HG03135 (cell line): ENCODE results near the gene SLC22A31.
"Not testable (repeated sequence)": the region's sequence is repeated elsewhere in the genome, so short reads cannot be mapped to it uniquely, and the experiment has no call there.

ENCODE experiments used
- ATAC-seq: cut with Tn5 transposase; IDR thresholded peaks from one replicate; pipeline ENCODE4 v1.9.1; 2021; ENCODE audit warnings: mild to moderate bottlenecking, moderate library complexity; ENCODE audit not compliant: unreplicated experiment

SLC22A31 gene

GRCh38 chr16:89167425-89167941, 32.9 kb downstream of the SLC22A31 start:
- no peak for ATAC-seq

DNA sequence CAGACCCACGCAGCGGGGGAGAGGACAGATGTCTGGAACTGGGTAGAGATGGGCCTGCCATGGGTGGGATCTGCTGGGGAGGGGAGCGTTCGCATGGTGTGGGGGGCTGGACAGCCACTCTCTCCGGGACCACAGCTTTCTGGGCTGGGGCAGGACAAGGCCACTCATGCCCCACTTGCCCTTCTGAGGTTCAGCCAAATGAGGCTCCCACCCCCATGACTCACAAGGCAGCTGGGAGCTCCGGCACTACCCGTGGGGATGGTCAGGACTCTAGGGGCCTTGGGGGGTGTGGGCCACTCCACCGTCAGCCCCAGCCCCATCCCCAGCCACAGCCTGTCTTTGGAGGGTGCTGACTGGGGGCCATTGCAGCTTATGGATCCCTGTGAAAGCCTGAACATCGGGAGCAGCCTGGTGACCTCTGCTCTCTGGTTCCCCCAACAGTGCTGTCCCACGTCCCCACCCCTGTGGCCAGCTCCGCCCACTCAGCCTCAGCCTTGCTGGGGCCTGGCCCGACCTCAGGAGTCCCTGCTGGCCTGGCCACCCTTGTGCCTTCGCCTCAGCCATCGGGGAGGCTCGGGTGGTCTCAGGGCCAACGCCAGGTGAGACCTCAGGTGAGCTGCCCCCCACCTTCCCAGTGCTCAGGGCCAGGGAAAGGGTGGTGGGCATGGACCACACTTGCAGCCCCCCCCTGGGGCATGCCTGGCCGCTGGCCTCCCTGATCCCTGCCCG, 33.5 kb downstream of the SLC22A31 start:
- ATAC-seq, result no peak

DNA sequence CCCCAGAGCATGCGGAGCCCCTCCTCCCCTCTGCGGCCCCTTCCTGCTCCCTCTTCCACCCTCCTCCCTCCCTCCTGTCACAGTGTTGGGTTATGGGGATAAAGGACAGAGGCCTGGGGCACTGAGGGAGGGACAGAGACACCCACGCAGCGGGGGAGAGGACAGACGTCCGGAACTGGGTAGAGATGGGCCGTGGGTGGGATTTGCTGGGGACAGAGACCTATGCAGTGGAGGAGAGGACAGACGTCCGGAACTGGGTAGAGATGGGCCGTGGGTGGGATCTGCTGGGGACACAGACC, 34.7 kb downstream of the SLC22A31 start:
- ATAC-seq, result not testable (repeated sequence)

- no peak for ATAC-seq
Measured at GRCh38 chr16:89164847-89165680, 35.3 kb downstream of the SLC22A31 start.

- no peak for ATAC-seq
Measured at GRCh38 chr16:89164436-89164835, 35.9 kb downstream of the SLC22A31 start.

GRCh38 chr16:89163297-89163696, 37.0 kb downstream of the SLC22A31 start:
- no peak for ATAC-seq

DNA sequence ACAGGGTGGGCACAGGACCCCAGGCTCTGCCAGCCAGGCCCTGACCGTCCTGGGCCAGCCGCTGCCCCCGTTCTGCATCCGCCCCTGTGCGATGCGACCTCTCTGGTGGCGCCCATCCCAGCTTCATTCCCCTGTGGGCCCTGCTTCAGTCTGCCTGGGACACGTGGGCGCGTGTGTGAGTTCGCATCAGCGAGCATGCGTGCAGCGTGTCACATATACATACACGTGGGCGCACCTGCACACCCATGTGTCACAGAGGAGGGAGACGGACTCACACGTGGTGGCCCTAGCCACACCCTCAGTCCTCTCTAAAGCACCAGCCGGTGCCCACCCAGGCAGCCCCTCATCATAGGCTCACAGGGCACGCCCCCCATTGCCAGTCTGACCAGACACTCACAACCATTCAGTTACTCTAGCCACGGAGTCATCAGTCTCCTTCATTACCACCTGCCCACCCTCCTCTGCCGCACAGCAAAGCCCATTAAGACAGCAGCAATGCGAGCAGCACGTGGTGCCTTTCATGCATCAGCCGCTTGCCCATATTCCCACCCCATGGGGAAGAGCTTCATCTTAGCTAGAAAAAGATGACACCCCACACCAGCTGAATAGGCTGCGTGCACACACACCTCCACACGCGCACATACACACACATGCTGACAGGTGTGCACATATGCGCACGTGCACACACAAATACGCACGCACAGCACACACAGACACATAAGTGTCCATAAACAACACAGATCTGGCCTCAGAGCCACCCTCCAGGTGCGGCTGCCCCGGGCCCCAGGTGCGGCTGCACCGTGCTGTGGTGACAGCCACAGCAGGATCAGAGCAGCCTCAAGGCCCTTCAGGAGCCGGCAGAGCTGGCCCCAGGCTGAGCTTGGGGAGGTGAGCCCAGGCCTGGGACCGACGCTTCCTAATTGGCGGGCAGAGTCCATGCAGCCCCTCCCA, 38.3 kb downstream of the SLC22A31 start:
- ATAC-seq, result no peak

DNA sequence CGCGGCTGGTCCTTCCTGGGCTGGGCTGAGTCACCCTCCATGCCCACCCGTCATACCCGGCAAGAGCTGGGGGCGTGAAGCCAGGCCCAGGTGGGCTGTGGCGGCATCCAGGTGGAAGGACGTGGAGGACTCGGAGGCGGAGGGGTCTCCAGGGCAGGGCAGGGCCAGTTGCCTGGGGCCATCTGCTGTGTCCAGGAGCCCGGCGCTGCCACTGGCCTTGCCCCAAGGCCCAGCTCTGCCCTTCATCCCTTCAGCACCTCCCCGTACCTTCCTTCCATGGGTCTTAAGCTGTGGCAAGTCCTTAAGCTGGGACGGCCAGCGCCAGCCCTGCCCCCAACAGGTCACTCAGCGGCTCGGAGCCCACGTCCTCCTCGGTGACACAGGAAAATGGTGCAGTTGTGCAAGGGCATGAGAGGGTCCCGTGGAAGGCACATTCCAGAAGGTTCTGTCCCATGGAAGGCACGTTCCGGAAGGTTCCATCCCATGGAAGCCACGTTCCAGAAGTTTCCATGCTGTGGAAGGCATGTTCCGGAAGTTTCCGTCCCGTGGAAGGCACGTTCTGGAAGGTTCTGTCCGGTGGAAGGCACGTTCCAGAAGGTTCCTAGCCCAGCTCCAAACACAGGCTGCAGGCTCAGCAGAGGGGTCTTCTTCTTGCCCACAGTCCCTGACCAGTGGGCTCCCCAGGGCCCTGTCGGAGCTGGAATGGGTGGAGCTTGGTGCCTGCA, 39.2 kb downstream of the SLC22A31 start:
- no peak for ATAC-seq

DNA sequence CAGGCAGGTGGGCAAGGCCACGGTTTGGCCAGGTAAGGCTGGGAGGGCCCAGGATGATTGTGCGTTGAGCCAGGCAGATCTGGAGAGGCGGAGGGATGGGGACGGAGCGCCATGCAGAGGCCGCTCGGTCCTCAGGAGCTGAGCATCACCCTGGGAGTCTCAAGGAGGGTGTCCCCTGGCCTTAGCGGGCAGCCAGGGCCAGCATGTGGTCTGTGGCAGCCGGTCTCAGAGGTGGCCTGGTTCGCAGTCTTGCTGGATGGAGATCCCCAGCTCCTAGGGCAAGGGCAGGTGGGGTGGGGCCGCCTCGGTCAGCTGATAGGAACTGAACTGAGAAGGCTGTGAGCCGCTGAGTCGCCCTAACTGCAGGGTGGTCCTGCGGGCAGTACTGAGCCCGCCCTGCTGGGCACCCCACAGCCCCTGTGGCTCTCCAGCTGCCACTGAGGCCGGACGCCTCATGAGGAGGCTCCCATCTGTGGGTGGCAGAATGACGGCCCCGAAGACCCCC, 40.4 kb downstream of the SLC22A31 start:
- ATAC-seq, result no peak

DNA sequence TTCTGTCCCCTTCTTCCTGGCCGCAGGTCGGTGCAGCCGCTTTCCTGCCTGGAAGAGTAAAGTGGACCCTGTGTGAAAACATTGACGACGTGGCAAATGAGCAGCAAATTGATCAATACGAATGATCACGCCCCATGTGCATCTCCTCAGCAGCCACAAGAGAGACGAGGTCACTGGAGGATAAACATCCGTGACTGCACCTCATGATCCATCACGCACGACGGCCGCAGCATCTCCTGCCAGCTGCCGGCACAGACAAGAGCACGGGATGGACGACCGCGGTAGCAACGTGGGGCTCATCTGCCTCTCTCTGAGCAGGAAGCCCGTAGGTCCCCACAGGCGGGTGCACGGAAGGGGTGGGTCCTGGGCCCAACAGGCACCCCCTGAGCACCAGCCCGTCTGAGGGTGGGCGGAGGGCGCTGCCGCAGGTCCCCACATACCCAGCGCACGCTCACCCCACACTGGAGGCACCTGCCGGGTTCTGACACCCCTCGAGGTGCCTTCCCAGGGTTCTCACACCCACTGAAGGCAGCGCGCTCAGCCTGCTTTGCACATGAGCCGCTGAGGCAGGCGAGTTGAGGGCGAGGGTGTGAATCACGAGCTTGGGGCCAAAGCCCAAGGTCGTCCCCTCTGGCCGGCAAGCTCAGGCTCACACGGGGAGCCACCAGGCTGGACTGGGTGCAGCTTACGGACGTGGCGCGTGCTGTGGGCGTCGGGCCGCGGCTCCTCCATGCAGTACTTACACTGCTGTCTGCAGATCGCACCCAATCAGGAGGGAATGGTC, 41.1 kb downstream of the SLC22A31 start:
- no peak for ATAC-seq

- ATAC-seq, result no peak
Measured at GRCh38 chr16:89157778-89158177, 42.6 kb downstream of the SLC22A31 start.

GRCh38 chr16:89156740-89157645, 43.3 kb downstream of the SLC22A31 start:
- ATAC-seq, result no peak

- no peak for ATAC-seq
Measured at GRCh38 chr16:89155851-89156739, 44.2 kb downstream of the SLC22A31 start.

DNA sequence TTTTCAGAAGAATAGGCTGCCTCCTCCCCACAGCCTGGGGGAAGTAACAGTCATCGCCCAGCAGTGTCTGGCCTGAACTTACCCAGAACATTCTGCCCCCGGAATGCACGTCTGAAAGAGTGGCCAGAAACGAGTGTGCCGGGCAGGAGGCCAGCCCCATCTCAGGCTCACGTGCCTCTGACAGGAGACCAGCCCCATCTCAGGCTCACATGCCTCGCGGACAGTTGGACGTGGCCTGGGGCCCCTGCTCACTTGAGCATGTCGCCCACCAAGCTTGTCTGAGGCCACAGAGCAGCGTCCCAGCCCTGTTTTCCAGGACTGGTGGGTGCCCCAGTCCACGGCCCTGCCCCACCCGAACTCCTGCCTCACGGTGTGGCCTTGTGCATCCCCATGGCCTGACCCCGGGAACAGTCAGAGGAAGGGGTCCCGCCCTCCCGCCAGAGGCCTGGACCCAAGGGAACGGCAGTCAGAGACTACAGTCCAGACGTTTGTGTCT, 45.1 kb downstream of the SLC22A31 start:
- no peak for ATAC-seq

DNA sequence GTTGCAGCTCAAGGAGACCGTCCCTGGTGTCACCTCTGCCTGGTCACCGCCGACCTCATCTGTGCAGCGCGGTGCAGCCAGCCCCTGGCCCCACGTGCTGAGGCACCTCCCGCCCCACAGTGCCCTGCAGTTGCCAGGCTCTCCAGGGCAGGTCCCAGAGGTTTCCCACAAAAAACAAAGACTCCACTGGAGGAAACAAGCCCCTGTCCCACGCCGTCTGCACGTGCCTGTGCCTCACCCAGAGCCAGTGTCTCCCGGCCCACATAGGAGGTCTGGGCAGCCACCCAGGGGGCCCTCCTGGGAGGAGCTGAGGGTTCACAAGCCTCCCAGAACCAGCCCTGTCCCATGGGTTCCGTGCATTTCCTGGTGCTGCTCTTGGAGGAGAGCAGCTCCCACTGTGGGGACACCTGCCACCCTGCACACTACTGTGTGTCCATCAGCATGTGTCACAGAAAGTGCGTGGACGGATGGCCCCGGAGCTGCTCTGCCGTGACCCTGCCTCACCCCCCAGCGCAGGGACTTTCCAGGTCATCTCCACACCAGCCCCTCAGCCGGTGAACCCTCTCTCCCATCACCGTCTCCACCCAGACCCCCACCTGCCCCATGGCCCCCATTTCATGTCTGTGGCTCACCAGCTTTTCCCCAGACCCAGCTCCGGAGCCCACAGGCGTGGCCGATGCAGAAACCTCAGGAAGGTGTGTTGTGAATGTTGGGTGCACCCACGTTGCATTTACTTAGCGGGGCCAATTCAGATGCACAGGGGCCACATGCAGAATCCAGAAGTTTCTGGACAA, 45.8 kb downstream of the SLC22A31 start:
- ATAC-seq, result no peak

- ATAC-seq, result no peak
Measured at GRCh38 chr16:89153848-89154271, 46.5 kb downstream of the SLC22A31 start.
